DOHH2 (cell line): ENCODE measurements around the gene LAMC1.

Source experiments
- H3F3A ChIP-seq: fragments of 200-600 bp; sonication (generic), shearing (Covaris generic); 2 replicates; pipeline ENCODE4 v1.6.0; 2016; ENCODE audit warnings: antibody characterized with exemption, mild to moderate bottlenecking; ENCODE audit not compliant: control insufficient read depth, insufficient read depth
- H3K27ac ChIP-seq: fragments of 200-600 bp; sonication (generic); 2 replicates; pipeline ENCODE4 v1.5.1; 2014; ENCODE audit warnings: low read depth, mild to moderate bottlenecking, low read length, moderate library complexity
- H3K27me3 ChIP-seq: fragments of 200-600 bp; sonication (generic); 2 replicates; pipeline ENCODE4 v1.6.1; 2014; ENCODE audit warnings: mild to moderate bottlenecking, low read length, mixed read lengths; ENCODE audit not compliant: control insufficient read depth
- H3K36me3 ChIP-seq: fragments of 200-600 bp; sonication (generic); 2 replicates; pipeline ENCODE4 v1.6.1; 2014; ENCODE audit warnings: mild to moderate bottlenecking, low read length, moderate library complexity, mixed read lengths; ENCODE audit not compliant: control insufficient read depth
- H3K4me1 ChIP-seq: fragments of 200-600 bp; sonication (generic); 2 replicates; pipeline ENCODE4 v1.6.1; 2014; ENCODE audit warnings: mild to moderate bottlenecking, low read length, mixed read lengths; ENCODE audit not compliant: control insufficient read depth
- H3K4me2 ChIP-seq: fragments of 200-600 bp; sonication (generic); 2 replicates; pipeline ENCODE4 v1.6.0; 2014; ENCODE audit warnings: mild to moderate bottlenecking, low read length, moderate library complexity
- H3K4me3 ChIP-seq: fragments of 200-600 bp; sonication (generic); 2 replicates; pipeline ENCODE4 v1.5.1; 2014; ENCODE audit warnings: mild to moderate bottlenecking, low read length, mixed read lengths
- H3K79me2 ChIP-seq: fragments of 200-600 bp; sonication (generic); 2 replicates; pipeline ENCODE4 v1.6.1; 2014; ENCODE audit warnings: mild to moderate bottlenecking, low read length, mixed read lengths; ENCODE audit not compliant: control insufficient read depth
- H3K9me2 ChIP-seq: fragments of 200-600 bp; sonication (generic); replicated peaks from 2 replicates; pipeline ENCODE4 v1.6.1; 2014; ENCODE audit warnings: mild to moderate bottlenecking, low read length, mixed read lengths; ENCODE audit not compliant: control insufficient read depth
- H3K9me3 ChIP-seq: fragments of 200-600 bp; sonication (generic); 2 replicates; pipeline ENCODE4 v1.6.1; 2014; ENCODE audit warnings: antibody characterized with exemption, low read length, mixed read lengths; ENCODE audit not compliant: control insufficient read depth, insufficient read depth
- H4K20me1 ChIP-seq: fragments of 200-600 bp; sonication (generic); 2 replicates; pipeline ENCODE4 v1.6.0; 2014; ENCODE audit warnings: low read depth, mild to moderate bottlenecking, antibody characterized with exemption, low read length, moderate library complexity; ENCODE audit not compliant: control insufficient read depth, insufficient read depth
- EZH2phosphoT487 ChIP-seq: fragments of 200-600 bp; sonication (generic); IDR thresholded peaks from 2 replicates; pipeline ENCODE4 v1.6.1; 2017; ENCODE audit warnings: borderline replicate concordance, mild to moderate bottlenecking, antibody characterized with exemption, low read length, moderate library complexity, mixed read lengths
- TF ChIP-seq, protein P1 (sequence below): fragments of 200-600 bp; sonication (generic); IDR thresholded peaks from one replicate; pipeline ENCODE4 v1.5.1; 2014; ENCODE audit warnings: antibody characterized with exemption, mild to moderate bottlenecking, low read depth, low read length; ENCODE audit not compliant: poor library complexity, severe bottlenecking

LAMC1 gene

DNA sequence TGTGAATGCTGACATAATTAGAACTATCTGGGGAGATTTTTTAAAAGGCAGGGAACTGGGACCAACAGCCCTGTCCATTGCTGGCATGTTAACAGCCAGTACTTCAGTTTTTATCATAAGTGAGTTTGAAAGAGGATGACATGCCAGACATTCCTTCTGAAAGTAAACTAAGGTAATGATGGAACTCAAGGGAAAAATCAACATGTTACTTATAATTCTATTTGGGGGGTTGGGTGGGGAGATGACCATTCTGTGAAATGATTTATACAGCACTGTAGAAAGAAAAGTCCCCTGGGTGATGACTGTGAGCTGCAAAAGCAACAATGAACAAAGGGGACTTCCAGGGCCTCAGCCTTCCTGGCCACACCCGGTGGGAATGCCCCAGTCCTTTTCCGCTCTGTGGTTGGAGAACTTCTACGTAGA is 157.4 kb downstream of the LAMC1 start:
- H3K4me3 ChIP-seq: no peak overlapping the region
- H3K4me1 ChIP-seq: peaks cover 4% of the 10 kb centered on the region
- no peaks in the 10 kb centered on the region for H3K9me2 ChIP-seq
- no peaks in the 10 kb centered on the region for H4K20me1 ChIP-seq
- H3K36me3 ChIP-seq: no peaks in the 10 kb centered on the region
- H3K27ac ChIP-seq: no peak overlapping the region
- no peaks in the 10 kb centered on the region; the same call in 1 of the 2 replicates for H3K27me3 ChIP-seq
- H3K4me2 ChIP-seq: no peak overlapping the region
- TF ChIP-seq EZH2phosphoT487: no peak
- TF ChIP-seq, protein P1, sequence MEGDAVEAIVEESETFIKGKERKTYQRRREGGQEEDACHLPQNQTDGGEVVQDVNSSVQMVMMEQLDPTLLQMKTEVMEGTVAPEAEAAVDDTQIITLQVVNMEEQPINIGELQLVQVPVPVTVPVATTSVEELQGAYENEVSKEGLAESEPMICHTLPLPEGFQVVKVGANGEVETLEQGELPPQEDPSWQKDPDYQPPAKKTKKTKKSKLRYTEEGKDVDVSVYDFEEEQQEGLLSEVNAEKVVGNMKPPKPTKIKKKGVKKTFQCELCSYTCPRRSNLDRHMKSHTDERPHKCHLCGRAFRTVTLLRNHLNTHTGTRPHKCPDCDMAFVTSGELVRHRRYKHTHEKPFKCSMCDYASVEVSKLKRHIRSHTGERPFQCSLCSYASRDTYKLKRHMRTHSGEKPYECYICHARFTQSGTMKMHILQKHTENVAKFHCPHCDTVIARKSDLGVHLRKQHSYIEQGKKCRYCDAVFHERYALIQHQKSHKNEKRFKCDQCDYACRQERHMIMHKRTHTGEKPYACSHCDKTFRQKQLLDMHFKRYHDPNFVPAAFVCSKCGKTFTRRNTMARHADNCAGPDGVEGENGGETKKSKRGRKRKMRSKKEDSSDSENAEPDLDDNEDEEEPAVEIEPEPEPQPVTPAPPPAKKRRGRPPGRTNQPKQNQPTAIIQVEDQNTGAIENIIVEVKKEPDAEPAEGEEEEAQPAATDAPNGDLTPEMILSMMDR: no peak
- H3F3A ChIP-seq: no peaks in the 10 kb centered on the region
- no peaks in the 10 kb centered on the region for H3K79me2 ChIP-seq
- no peaks in the 10 kb centered on the region for H3K9me3 ChIP-seq

DNA sequence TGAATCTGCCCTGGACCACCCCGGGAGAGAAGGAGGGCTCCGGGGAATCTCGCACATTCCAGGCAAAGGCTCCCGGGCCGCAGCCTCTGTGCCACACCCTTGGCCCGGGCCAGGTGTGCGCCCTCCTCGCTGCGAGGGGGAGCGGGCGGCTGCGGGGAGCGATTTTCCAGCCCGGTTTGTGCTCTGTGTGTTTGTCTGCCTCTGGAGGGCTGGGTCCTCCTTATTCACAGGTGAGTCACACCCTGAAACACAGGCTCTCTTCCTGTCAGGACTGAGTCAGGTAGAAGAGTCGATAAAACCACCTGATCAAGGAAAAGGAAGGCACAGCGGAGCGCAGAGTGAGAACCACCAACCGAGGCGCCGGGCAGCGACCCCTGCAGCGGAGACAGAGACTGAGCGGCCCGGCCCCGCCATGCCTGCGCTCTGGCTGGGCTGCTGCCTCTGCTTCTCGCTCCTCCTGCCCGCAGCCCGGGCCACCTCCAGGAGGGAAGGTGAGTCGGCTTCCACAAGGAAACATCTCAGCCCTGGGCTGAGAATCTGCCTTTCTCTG is 162.8 kb downstream of the LAMC1 start, which contains the start of gene LAMC2:
Gene LAMC2 (plus strand): TSS at position 324 of the 550 bp plus-strand sequence. CDS start 89 bp downstream, at position 413.
- Histone ChIP-seq H3K79me2 (no peaks in the 10 kb centered on the region), H3K4me3 (no peak within 1 kb of the TSS), H3K27me3 (peaks cover 11% of the 10 kb centered on the region; the same call in 1 of the 2 replicates), H3K4me1 (no peaks in the 10 kb centered on the region), H4K20me1 (no peaks in the 10 kb centered on the region), H3K4me2 (no peak within 1 kb of the TSS), H3K27ac (no peak within 1 kb of the TSS), H3F3A (no peaks in the 10 kb centered on the region), H3K9me2 (no peaks in the 10 kb centered on the region), H3K9me3 (no peaks in the 10 kb centered on the region), H3K36me3 (no peaks in the 10 kb centered on the region)
- TF ChIP-seq, protein P1: no peak
- TF ChIP-seq EZH2phosphoT487: no peak

DNA sequence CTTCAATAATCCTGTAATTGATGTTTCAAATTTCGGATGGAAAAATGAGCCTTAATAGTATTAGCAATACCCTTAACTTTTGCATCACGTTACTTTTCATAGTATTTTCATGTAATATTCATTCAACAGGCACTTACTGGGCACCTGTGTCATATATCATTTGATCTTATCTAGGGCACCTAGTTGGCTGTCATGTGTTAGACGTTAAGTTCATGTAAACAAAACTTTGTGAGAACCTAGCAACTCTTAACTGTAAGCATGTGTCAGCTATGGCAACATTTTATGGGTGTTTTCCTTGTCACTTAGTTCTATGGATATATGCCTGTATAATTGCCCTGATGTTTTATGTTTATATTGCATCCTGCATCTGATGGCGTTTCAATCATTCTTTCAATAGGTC is 163.6 kb downstream of the LAMC1 start:
- Histone ChIP-seq H3K4me1 (no peaks in the 10 kb centered on the region), H4K20me1 (no peaks in the 10 kb centered on the region), H3K9me3 (no peaks in the 10 kb centered on the region), H3K4me3 (no peak overlapping the region), H3F3A (no peaks in the 10 kb centered on the region), H3K27me3 (peaks cover 14% of the 10 kb centered on the region; the same call in 1 of the 2 replicates), H3K36me3 (no peaks in the 10 kb centered on the region), H3K79me2 (no peaks in the 10 kb centered on the region), H3K9me2 (no peaks in the 10 kb centered on the region), H3K27ac (no peak overlapping the region), H3K4me2 (no peak overlapping the region)
- TF ChIP-seq, protein P1: no peak
- no peak for TF ChIP-seq EZH2phosphoT487
